Activated CD8-positive, alpha-beta memory T cell treated with anti-CD3 and anti-CD28 coated beads, Interleukin-2, amount 50 U/mL, for 1 hour (primary cell): ENCODE measurements around the gene SPTAN1.

Experiments
- DNase-seq: peaks from one replicate; pipeline ENCODE4 v3.0.0-alpha.2; 2020; ENCODE audit errors: extremely low read depth

SPTAN1 gene

GRCh38 chr9:128631636-128632035, 79.2 kb downstream of the SPTAN1 start:
- no peak for DNase-seq

- DNase-seq: no peak
Observed at GRCh38 chr9:128632066-128632465, 79.7 kb downstream of the SPTAN1 start.

- no peak for DNase-seq
Observed at GRCh38 chr9:128632486-128632885, 80.1 kb downstream of the SPTAN1 start.

- DNase-seq: no peak
Observed at GRCh38 chr9:128633057-128633456, 80.7 kb downstream of the SPTAN1 start.

GRCh38 chr9:128633601-128634000, 81.2 kb downstream of the SPTAN1 start:
- DNase-seq: no peak

- no peak for DNase-seq
Observed at GRCh38 chr9:128634111-128634510, 81.7 kb downstream of the SPTAN1 start.

GRCh38 chr9:128634651-128635262, 82.4 kb downstream of the SPTAN1 start:
- no peak for DNase-seq

- no peak for DNase-seq
Observed at GRCh38 chr9:128635266-128636023, 83.1 kb downstream of the SPTAN1 start.

- DNase-seq: no peak
Observed at GRCh38 chr9:128636024-128636390, 83.6 kb downstream of the SPTAN1 start.

- DNase-seq: no peak
Observed at GRCh38 chr9:128636556-128637530, 84.5 kb downstream of the SPTAN1 start.

- DNase-seq: no peak
Observed at GRCh38 chr9:128637656-128638055, 85.3 kb downstream of the SPTAN1 start.

GRCh38 chr9:128638580-128638979, 86.2 kb downstream of the SPTAN1 start:
- DNase-seq: no peak

GRCh38 chr9:128640603-128641002, 88.2 kb downstream of the SPTAN1 start:
- no peak for DNase-seq

GRCh38 chr9:128642675-128643245, 90.4 kb downstream of the SPTAN1 start:
- no peak for DNase-seq

- DNase-seq: no peak
Observed at GRCh38 chr9:128643519-128644300, 91.3 kb downstream of the SPTAN1 start.

- peak; percentile 36 for DNase-seq
Observed at GRCh38 chr9:128648206-128648605, 95.8 kb downstream of the SPTAN1 start.

- DNase-seq: no peak
Observed at GRCh38 chr9:128651798-128652197, 99.4 kb downstream of the SPTAN1 start.

GRCh38 chr9:128653908-128654307, 101.5 kb downstream of the SPTAN1 start:
- no peak for DNase-seq

GRCh38 chr9:128654481-128654880, 102.1 kb downstream of the SPTAN1 start:
- no peak for DNase-seq

- DNase-seq: peak; percentile 88
Observed at GRCh38 chr9:128656416-128657343, 104.3 kb downstream of the SPTAN1 start, which contains the start of gene DYNC2I2. DYNC2I2 (minus strand) TSS chr9:128656847; CDS start chr9:128656726, 121 bp downstream.
